ENCODE results near the gene TENM3.

- no peak for TF ChIP-seq POLR2A (IDR thresholded peaks at IDR 0.05; ENCODE audit: extremely low read depth, insufficient read length)
- TF ChIP-seq, protein P1, sequence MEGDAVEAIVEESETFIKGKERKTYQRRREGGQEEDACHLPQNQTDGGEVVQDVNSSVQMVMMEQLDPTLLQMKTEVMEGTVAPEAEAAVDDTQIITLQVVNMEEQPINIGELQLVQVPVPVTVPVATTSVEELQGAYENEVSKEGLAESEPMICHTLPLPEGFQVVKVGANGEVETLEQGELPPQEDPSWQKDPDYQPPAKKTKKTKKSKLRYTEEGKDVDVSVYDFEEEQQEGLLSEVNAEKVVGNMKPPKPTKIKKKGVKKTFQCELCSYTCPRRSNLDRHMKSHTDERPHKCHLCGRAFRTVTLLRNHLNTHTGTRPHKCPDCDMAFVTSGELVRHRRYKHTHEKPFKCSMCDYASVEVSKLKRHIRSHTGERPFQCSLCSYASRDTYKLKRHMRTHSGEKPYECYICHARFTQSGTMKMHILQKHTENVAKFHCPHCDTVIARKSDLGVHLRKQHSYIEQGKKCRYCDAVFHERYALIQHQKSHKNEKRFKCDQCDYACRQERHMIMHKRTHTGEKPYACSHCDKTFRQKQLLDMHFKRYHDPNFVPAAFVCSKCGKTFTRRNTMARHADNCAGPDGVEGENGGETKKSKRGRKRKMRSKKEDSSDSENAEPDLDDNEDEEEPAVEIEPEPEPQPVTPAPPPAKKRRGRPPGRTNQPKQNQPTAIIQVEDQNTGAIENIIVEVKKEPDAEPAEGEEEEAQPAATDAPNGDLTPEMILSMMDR (IDR thresholded peaks at IDR 0.05; ENCODE audit: low read depth, low read length) = no peak
- TF ChIP-seq, protein P2, sequence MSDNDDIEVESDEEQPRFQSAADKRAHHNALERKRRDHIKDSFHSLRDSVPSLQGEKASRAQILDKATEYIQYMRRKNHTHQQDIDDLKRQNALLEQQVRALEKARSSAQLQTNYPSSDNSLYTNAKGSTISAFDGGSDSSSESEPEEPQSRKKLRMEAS (IDR thresholded peaks at IDR 0.05; ENCODE audit: low read depth, low read length) = no peak
- TF ChIP-seq MYC (IDR thresholded peaks at IDR 0.05; ENCODE audit: low read depth, low read length) = no peak
These were observed 28.5 kb downstream of the TENM3 start for GRCh38 chr4:182271731-182272130.
